ENCODE results near the gene CCNA1. TPM values are rescaled to one million over a fixed set of nuclear protein-coding genes. Genes with fewer than 3 reads are reported as not detected.

Gene CCNA1
- total RNA-seq, 1 experiment from 2014 or later = not detected

DNA sequence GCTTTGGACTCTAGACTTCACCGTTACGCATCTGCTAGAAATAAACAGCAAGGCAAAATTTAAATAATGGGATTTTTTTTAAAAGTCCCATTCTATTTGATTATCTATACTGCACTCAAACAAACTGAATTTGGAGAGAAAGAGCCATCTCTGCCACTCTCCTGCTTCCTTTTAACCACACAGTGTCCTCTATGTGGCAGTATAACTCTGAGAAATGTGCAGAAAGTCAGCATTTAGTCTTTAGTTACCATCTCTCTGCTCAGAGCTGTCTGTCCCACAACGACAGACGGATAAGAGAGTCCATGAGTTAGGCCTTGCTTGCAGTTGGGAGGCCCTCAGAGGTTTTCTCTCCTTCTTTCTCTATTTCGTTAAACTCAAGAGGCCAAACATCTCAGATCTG lies 21.2 kb downstream of the CCNA1 start:
- Histone ChIP-seq H3K9ac (ENCODE audit: low read length) (no peak overlapping the region), H4K20me1 (ENCODE audit: insufficient read depth) (no peaks in the 10 kb centered on the region), H3K9me3 (ENCODE audit: control insufficient read depth in 1 of 2, insufficient read depth in 1 of 2, low read depth in 1 of 2, low read length in 2 of 2) (peaks cover 0 to 9% of the 10 kb centered on the region in 2 experiments; a peak in 1 of 4 replicates), H3K4me2 (ENCODE audit: low read length) (no peak overlapping the region), H3K36me3 (ENCODE audit: control insufficient read depth in 1 of 2, insufficient read depth in 2 of 2, low read length in 2 of 2) (no peaks in the 10 kb centered on the region), H3K27me3 (ENCODE audit: insufficient read depth, low read length) (no peaks in the 10 kb centered on the region), H3K9me2 (ENCODE audit: insufficient read depth) (no peaks in the 10 kb centered on the region), H3K4me3 (replicated peaks in 1 of 2; ENCODE audit: low read depth in 1 of 2, low read length in 2 of 2) (no peak overlapping the region), H3K27ac (ENCODE audit: low read depth, low read length) (no peak overlapping the region), H3K4me1 (ENCODE audit: control insufficient read depth in 1 of 2, insufficient read depth in 2 of 2, low read length in 2 of 2) (no peaks in the 10 kb centered on the region), H3K79me2 (ENCODE audit: insufficient read depth, low read length) (no peaks in the 10 kb centered on the region), H2AFZ (ENCODE audit: low read depth, low read length, poor library complexity, severe bottlenecking) (no peak overlapping the region)
- BruUV-seq (replicated peaks) = no TSS peak
- ChIA-PET POLR2A (no interaction called here), CTCF (no interaction called here), RAD21 (ENCODE audit: low non-redundant PET in 1 of 2, low total read pairs in 2 of 2, uncharacterized antibody in 2 of 2, unreplicated experiment in 2 of 2) (no interaction called here)
- DNase-seq (ENCODE audit: low read depth, low spot score) (no peak), ATAC-seq (no peak)
- intact Hi-C loops (cut with micrococcal nuclease) = no loop called here
- no peak for TF ChIP-seq YY1 (IDR thresholded peaks at IDR 0.05; ENCODE audit: extremely low read depth, insufficient replicate concordance, low read depth, low read length)
- TF ChIP-seq EZH2phosphoT487 (IDR thresholded peaks at IDR 0.05; ENCODE audit: borderline replicate concordance) = no peak
- TF ChIP-seq MAX (IDR thresholded peaks at IDR 0.05) = no peak
- no peak for TF ChIP-seq RAD21 (IDR thresholded peaks at IDR 0.05; ENCODE audit: low read depth)
- no peak for TF ChIP-seq REST (IDR thresholded peaks at IDR 0.05; ENCODE audit: low read depth)
- TF ChIP-seq ZFX (IDR thresholded peaks at IDR 0.05) = no peak
- no peak for TF ChIP-seq EGR1 (IDR thresholded peaks at IDR 0.05; ENCODE audit: low read depth)
- TF ChIP-seq POLR2AphosphoS5 (IDR thresholded peaks at IDR 0.05; ENCODE audit: low read depth, low read length) = no peak
- no peak for TF ChIP-seq SP1 (IDR thresholded peaks at IDR 0.05; ENCODE audit: low read depth)
- TF ChIP-seq JUND (IDR thresholded peaks at IDR 0.05) = no peak
- TF ChIP-seq, protein P1, sequence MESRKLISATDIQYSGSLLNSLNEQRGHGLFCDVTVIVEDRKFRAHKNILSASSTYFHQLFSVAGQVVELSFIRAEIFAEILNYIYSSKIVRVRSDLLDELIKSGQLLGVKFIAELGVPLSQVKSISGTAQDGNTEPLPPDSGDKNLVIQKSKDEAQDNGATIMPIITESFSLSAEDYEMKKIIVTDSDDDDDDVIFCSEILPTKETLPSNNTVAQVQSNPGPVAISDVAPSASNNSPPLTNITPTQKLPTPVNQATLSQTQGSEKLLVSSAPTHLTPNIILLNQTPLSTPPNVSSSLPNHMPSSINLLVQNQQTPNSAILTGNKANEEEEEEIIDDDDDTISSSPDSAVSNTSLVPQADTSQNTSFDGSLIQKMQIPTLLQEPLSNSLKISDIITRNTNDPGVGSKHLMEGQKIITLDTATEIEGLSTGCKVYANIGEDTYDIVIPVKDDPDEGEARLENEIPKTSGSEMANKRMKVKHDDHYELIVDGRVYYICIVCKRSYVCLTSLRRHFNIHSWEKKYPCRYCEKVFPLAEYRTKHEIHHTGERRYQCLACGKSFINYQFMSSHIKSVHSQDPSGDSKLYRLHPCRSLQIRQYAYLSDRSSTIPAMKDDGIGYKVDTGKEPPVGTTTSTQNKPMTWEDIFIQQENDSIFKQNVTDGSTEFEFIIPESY (IDR thresholded peaks at IDR 0.05; ENCODE audit: extremely low read depth, insufficient replicate concordance, low read length) = no peak
- TF ChIP-seq FOSL1 (IDR thresholded peaks at IDR 0.05; ENCODE audit: low read depth) = no peak
- TF ChIP-seq CBX3 (IDR thresholded peaks at IDR 0.05; ENCODE audit: low read depth) = no peak
- no peak for TF ChIP-seq POLR2A (IDR thresholded peaks at IDR 0.05; ENCODE audit: borderline replicate concordance, extremely low read depth, insufficient read depth, insufficient read length)
- TF ChIP-seq ZNF274 (IDR thresholded peaks at IDR 0.05; ENCODE audit: low read depth, low read length) = no peak
- no peak for TF ChIP-seq TCF7L2 (IDR thresholded peaks at IDR 0.05; ENCODE audit: borderline replicate concordance, extremely low read depth, insufficient read depth, insufficient read length)
- TF ChIP-seq ELF1 (IDR thresholded peaks at IDR 0.05; ENCODE audit: borderline replicate concordance, low read depth) = no peak
